Measurements from ENCODE around the gene FBXL16. TPM values are rescaled to one million over a fixed set of nuclear protein-coding genes. Genes with fewer than 3 reads are reported as not detected.

Gene FBXL16
- total RNA-seq, 1 donor from 2014 or later, result not detected

DNA sequence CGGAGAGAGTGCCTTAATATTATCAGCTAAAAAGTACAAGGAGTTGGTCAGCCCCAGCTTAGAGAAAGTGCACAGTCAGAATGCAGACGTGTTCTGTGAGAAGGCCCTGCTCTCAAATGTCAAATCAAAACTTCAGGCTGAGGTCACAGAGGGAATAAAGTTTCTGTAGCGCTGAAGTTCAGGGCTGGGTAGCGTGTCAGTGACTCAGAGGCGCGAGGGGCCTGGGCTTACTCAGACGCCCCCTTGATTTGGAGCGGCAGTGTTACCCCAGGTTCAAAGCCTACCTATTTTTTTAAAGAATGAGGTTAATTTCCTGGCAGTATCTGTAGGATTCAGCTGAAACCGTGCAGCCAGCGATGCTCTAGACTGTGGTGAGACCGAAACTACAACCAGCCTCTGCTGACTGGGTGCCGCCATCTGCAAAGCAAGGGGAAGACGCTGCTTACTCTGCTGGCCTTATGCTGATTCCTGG is 30.4 kb upstream of the FBXL16 start:
- DNase-seq (ENCODE audit: low spot score), result no peak

DNA sequence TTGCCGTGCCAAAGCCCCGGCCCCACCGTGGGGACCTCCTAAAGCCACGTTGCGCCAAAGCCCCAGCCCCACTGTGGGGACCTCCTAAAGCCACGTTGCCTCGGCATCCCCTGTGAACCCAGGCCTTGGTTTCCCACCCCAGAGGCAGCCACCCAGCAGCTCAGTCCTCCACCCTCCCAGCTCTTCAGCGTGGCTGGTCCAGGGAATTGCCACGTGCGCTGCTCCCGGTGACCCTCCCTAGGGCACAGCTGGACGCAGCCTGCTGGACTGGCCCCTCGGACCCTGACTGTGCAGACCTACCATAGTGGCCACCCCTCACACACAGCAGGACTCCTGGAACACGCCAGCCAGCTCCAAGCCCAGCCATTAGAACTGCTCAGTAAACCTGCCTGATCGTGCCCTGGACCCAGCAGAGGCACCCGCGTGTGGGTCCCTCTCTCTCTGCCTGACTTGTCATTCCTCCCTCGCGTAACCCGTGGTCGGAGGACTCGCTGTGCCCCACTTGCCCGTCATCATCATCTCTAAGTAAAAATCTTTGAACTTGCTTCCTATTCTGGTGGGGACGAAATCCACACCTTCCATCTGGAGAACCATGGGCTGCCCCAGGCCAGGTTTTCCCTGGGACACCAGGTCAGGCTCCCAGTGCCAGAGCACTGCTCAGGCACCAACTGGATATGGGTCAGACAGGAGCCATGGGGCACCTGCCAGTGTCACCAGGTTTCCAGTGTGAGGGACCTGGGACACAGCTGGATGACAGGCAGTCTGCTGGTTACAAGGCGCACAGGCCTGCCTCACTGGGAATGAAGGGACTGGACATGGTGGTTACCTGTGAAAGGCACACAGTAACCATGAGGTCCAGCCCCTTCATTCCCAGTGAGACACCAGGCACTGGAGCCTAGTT is 29.6 kb upstream of the FBXL16 start:
- no peak for DNase-seq (ENCODE audit: low spot score)

DNA sequence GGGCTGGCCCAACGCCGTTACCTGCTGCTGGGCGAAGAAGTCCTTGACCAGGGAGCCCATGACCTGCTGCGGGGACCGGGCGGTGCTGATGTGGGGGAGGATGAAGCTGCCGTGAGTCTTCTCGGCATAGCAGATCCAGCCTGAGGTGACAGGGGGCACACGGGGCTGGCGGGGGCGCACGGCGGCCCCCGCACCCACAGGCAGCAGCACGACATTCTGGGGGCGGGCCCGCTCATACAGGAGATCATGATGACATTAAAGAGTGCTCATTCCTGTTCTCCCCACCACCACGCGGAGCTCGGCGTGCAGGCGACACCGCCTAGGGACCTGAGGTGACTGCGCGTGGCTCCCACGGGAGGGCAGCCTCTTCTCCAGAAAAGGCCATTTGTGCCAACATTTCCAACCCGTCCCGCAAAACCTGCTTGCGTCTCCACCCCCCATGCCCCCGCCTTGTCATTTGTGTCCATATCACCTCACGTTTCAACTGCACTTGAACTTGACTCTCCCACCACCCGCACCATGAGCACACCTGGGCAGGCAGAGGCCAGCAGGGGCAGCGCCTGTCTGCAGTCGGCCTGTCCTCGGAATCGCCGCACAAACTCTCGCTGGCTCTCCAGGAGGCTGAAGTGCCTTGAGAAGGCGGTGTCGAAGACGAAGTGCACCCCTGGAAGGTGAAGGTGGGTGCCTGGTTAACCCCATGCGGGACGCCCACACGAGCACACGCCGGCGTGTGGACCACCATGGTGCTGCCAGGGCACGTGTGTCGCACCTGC is 28.8 kb upstream of the FBXL16 start:
- no peak for DNase-seq (ENCODE audit: low spot score)

DNA sequence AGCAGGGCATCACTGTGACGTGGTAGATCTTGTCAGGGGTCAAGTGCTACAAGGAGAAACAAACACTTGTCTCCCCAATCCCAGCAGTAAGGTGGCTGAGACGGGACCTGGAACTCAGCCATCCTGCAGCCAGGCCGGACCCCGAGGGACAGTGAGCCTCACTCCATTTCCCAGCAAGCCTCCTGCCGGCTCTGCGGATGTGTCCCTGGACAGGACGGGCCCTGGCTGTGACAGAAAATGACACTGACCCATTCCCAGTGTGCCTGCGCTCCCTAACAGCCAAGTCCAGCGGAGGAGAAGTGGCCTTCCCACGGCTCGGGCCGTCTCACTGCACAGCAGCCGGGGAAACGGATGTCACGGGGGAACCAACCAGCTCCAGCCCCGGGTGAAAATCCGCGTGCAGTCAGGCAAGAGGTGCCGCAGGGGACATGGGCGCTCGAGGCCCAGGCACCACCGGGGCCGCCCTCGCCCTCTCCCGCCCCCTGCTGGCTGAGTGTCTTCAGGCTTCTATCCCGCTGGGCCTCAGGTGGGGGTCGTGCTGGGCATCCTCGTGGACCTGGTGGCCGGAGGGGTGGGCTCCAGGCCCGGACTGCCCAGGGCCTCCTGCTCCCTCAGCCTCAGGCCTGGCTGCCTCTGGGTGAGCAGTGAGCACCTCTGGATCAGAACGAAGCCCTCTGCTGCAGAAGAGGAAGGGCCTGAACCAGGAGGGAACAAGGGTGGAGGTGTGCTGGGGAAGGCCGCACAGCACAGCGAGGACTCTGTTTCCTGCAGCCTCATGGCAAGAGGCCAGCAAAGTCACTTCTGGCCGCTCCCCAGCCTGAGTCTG is 28.0 kb upstream of the FBXL16 start:
- no peak for DNase-seq (ENCODE audit: low spot score)

DNA sequence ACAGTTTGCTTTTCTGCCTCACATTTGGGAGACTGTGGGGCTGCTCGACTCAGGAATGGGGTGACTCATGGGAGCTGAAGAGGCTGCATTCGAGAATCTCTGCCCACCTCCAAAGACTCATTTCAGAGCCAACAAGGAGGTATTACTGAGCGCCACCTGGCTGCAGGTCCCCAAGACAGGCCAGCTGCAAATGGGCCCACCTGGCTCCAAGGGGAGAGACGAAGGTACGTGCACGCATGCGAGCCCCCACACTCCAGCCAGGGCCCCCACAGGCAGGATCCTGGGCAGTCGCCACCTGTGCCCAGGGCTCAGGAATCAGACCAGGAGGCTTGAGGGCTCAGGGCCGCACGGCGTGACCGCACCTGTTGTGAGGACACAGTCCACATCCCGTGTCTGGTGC is 27.3 kb upstream of the FBXL16 start:
- DNase-seq (ENCODE audit: low spot score), result no peak

DNA sequence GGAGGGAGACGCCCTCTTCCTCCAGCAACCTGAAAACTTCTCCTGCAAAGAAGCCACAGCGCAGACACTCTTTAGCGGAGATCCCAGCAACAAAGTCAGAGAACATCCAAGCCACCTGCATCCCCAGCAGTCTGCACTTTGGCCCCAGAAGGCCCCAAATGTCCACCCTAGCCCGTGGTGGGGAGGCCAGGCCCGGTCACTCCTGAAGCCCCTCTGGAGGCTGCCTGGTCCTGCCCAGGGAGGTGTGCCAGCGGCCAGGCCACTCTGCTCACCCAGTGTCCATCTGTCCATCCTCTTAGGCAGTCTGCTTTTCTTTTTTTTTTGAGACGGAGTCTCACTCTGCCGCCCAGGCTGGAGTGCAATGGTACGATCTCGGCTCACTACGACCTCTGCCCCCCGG is 26.7 kb upstream of the FBXL16 start:
- DNase-seq (ENCODE audit: low spot score), result no peak

DNA sequence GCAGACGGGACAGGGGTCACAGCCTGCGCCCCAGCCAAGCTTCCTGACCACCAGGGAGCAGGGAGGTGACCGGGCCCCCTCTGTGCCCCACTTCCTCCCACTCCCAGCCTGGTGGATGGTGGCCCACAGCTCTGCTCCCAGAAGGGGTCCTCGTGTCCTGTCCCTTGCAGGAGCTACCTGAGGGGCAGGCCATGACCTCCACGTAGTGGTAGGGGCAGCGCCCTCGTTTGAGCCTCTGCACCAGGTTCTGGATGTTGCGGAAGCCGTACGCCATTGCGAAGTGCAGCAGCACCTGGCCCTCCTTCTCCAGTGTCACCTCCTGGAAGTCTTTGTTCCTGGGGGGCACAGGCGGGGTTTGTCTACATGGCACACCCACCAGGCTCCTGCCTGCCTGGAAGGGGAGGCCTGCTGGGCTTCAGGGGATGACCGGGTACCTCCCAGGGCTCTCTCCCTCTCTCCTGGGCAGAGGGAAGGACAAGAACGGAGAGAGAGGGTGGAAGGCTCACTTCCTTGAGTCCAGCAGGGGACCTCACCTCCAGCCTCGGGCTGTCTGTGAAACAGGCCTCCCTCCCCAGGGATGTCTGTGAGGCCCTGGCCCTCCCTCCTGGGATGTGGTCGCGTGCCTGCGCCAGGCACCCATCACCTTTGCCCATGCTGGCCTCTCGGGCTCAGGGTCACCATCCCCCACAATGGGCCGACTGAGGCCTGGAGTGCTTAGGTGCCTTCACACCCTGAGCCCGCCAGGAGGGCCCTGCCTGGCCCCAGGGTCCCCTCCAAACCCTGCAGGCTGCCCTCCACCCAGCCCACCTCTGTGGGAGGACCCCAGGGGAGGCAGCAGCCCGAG is 25.3 kb upstream of the FBXL16 start:
- no peak for DNase-seq (ENCODE audit: low spot score)

DNA sequence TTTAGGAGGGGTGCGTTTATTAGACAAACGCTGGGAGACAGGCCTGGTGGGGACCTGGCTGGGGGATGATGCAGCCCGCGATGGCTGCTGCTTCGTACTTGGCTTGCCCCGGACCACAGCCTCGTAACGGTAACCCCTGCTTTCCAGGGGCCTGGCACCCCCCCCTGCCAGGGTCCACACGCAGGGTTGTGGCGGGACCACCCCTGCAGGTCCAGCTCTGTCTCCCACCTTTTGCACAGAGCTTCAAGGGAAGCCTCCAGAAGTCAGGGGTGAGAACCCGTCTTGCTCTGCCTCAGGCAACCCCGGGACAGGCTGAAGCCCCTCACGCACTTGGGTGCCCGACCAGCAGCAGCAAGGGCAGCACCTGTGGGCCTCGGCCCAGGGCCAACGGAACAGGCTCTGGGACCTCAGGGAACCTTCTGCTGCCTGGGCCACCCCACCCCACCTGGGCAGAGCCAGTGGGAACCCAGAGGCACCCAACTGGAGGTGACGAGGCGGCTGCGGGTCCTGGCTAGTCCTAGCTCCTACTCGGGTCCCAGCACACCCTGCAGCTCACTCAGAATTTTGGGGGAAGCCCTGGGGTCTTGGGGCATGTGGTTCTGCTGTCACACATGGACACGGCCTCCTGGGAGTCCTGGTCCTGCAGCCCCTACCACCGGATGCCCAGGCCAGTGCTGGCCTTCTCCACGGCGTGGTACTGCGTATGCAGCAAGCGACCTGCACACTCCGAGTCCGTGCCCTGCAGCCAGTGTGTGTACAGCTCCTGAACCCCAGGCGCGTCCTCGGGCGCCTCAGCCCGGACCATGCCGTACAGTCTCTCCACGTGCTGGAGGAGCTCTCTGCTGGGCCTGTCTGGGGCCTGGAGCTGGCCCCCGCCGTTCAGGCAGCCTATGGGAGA is 24.4 kb upstream of the FBXL16 start:
- no peak for DNase-seq (ENCODE audit: low spot score)

DNA sequence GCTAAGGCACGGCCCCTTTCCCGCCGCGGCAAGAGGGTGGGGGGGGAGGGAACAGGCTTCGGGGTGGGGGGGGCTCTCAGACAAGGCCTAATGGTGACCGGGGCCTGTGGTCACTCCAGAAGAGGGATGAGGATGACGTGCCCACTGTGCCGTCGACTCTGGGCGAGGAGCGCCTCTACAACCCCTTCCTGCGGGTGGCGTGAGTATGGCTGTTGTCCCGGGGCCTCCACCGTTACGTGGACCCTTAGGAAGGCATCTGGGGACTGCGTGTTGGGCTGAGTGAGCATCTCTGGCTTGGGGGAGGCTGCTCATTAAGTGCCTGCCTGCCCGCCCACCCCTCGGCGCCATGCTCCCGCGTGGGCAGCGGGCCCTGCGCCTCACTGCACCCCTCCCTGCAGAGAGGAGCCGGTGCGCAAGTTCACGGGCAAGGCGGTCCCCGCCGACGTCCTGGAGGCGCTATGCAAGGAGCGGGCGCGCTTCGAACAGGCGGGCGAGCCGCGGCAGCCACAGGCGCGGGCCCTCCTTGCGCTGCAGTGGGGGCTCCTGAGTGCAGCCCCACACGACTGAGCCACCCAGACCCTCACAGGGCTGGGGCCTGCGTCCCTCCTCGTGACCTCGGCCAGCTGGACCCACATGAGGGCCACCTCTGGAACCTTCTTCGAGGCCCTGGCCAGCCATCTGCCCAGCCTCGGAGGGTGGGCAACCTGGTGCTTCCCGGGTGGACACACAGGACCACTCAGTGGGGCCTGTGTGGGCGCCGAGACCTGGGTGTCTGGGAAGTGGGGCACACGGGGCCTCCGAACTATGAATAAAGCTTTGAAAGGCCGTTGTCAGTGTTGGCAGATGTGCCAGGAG is 23.5 kb upstream of the FBXL16 start:
- DNase-seq (ENCODE audit: low spot score), result no peak

DNA sequence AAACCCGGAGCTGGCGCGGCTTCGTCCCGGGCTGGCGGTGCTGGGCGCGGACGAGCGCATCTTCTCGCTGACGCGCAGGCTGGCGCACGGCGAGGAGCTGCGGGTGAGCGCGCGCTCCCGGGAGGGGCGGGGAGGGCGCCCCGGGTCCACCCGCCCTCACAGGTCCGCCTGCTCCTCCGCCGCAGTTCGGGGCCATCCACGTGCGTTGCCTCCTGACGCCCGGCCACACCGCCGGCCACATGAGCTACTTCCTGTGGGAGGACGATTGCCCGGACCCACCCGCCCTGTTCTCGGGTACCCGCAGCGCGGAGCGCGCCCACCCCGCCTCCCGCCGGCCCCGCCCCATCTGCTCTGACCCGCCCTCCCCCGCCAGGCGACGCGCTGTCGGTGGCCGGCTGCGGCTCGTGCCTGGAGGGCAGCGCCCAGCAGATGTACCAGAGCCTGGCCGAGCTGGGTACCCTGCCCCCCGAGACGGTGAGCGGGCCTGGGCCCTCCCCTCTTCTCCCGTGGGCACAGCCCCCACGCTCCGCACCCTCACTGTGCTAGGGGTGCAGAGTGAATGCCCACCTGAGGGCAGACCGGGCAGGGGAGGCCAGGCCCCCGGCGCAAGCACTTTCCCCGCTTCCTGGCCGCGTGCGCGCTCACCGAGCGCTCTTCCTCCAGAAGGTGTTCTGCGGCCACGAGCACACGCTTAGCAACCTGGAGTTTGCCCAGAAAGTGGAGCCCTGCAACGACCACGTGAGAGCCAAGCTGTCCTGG is 22.7 kb upstream of the FBXL16 start:
- no peak for DNase-seq (ENCODE audit: low spot score)

DNA sequence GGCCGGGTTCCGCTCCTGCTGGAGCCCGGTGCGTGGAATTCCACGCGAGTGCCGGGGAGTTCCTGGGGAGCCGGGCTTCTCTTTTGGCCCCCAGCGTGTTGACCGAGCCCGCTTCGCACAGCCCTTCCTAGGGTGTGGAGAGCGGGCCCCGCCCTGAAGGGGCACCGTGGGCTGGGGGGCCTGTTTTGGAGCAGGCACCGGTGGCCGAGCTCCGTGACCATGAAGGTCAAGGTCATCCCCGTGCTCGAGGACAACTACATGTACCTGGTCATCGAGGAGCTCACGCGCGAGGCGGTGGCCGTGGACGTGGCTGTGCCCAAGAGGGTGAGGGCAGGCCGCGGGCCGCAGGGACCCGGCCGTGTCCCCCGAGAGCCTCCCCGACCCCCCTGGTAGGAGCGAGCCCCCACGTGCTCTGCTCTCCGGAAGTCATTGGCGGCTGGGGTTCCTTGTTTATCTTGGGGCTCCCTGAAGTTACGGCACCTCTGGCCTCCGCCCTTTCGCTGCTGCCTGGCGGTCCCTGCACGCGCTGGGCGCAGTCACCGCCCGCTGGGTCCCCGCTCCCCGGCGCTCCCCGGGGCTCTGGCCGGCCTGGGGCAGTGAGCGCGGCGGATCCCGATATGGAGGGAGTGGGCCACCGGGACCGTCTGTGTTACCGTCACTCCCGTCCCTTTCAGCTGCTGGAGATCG is 21.8 kb upstream of the FBXL16 start:
- no peak for DNase-seq (ENCODE audit: low spot score)

DNA sequence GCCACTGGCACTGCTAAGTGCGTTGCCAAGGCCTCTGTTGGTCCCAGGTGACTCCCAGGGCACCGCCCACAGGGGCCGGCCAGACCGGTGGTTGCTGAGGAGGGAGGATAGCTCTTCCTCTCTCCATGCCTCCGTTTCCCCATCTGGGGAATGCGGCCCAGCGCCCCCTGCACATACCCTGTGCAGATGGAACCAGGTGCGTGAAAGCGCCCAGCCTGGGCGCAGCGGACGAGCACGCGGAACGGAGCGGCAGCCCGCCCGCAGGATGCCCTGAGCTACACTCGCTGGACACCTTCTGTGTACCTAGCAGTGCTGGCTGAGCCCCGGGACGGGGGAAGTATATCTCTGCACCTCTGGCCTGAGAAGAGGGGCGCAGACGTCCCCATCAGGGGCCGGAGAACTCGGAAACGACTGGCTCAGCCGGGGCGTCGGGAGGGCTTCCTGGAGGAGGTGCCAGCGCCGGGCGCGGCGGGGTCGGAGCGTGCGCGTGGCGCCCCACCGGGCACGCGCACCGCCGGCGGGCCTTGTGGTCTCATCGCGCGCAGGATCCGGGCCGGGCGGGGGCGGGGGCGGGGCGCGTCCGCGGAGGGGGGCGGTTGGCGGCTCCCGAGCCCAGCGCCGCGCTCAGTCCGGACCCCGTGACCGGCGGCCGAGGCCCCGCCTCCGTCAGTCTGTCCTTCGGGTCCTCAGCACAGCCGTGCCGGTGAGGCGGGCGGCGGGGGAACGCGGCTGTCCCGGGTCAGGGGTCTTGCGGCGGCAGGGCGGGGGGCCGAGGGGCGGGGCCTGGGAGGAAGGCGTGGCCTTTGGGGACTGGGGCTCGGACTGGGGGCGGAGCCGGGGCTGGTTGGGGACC is 21.1 kb upstream of the FBXL16 start, which contains the start of the genes CCDC78 and HAGHL:
CCDC78 (minus strand) TSS at position 6 of the 853 bp plus-strand sequence. CDS start 76 bp downstream, outside the sequence.
HAGHL (plus strand) TSS at position 669 of the 853 bp plus-strand sequence. CDS start 404 bp downstream, outside the sequence.
- DNase-seq (ENCODE audit: low spot score), result no peak

DNA sequence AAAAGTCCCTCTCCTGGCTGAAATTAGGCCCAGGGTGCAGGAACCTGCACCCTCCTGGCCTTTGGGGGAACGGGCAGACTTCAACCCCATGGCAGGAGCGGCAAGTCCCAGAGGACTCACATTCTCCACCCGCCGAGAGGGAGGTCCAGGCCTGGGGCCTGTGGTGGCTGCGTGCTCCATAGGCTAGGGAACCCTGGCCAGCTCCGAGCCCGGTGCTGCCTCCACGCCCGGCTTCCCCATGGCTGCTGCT is 20.5 kb upstream of the FBXL16 start:
- no peak for DNase-seq (ENCODE audit: low spot score)

DNA sequence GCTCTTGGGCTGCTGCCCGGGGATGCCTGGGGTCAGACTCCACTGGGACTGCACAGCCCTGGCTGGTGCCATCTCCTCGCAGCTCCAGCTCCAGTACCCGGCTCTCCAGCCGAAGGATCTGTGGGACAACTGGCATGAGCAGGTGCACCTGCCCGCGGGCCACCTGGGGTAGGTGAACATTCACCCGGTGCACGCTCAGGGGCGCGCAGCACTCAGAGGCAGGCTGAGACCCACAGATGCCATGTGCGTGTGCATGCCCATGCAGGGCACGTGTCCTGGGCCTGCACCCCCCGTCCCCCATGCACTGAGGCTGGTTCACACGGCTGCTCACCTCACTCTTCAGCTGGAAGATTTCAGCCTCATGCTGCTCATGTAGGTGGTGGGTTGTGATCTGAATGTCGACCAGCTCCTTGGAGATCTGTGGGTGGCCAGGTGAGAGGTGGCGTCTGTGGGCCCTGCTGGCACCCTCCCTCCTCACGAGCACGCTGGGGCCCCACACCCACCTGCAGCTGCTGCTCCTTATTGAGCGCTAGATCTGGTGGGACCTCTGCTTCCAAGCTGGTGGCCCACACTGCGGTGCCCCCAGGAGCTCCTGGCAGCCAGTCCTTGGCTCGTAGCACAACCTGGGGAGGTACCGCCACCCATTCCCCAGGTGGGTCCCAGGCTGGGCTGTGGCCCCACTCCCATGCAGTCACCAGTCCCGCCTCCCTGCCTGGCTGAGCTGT is 20.0 kb upstream of the FBXL16 start:
- DNase-seq (ENCODE audit: low spot score), result no peak

DNA sequence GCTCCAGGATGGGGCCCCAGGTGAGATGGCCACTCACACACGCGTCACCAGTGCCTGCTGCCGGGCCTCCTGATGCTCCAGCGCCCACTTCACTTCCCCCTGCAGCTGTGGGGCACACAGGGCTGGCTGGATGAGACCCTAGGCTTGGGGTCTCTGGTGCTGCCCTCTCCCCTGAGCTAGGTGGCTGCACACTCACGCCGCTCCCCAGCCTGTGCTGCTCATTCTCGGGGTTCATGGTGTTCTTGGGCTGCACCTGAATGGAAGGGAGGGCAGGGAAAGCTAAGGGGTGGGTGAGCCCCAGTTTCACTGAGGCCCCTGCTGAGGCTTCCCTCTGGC is 19.4 kb upstream of the FBXL16 start:
- DNase-seq (ENCODE audit: low spot score), result no peak
